A549 (cell line): ENCODE results near the gene DSEL.

ENCODE experiments used
- CEBPB ChIP-seq, 2 experiments: fragments of >200 bp in 1 of 2; sonication (Bioruptor Twin) in 1 of 2; formaldehyde crosslinking in 1 of 2; IDR thresholded peaks; 2 replicates each; pipeline ENCODE4 v1.6.1; 2012 to 2016
- CTCF ChIP-seq: fragments of >200 bp; sonication (Bioruptor Twin); formaldehyde crosslinking; IDR thresholded peaks from 3 replicates; pipeline ENCODE4 v1.5.1; 2016
- EHF ChIP-seq: fragments of 250-450 bp; sonication (Bioruptor Pico); IDR thresholded peaks from 2 replicates; pipeline ENCODE4 v1.5.0; 2020; ENCODE audit warnings: mild to moderate bottlenecking
- EP300 ChIP-seq, 2 experiments: fragments of >200 bp; sonication (Bioruptor Twin); formaldehyde crosslinking; IDR thresholded peaks; 2 replicates in 1 of 2; 3 replicates in 1 of 2; pipeline ENCODE4 v1.6.1; 2016 to 2017
- ESRRA ChIP-seq: fragments of 150-350 bp; IDR thresholded peaks from 2 replicates; pipeline ENCODE4 v1.6.1; 2014; ENCODE audit warnings: mild to moderate bottlenecking, low read length, borderline replicate concordance
- HOXB13 ChIP-seq: fragments of 250-450 bp; sonication (Bioruptor Pico); IDR thresholded peaks from 2 replicates; pipeline ENCODE4 v1.5.0; 2020; ENCODE audit warnings: low read depth, mild to moderate bottlenecking, moderate library complexity
- KDM1A ChIP-seq: fragments of 200-600 bp; sonication (generic); IDR thresholded peaks from 2 replicates; pipeline ENCODE4 v1.6.1; 2016; ENCODE audit warnings: low read depth, mild to moderate bottlenecking
- MAFK ChIP-seq: fragments of 450-650 bp; IDR thresholded peaks from 2 replicates; pipeline ENCODE4 v1.6.1; 2014; ENCODE audit not compliant: partially characterized antibody
- PBX3 ChIP-seq: IDR thresholded peaks from 2 replicates; pipeline ENCODE4 v1.6.1; 2012
- RAD21 ChIP-seq, 2 experiments: fragments of >200 bp in 1 of 2; sonication (Bioruptor Twin) in 1 of 2; formaldehyde crosslinking in 1 of 2; IDR thresholded peaks in 1 of 2; conservative IDR thresholded peaks in 1 of 2; 2 replicates in 1 of 2; 3 replicates in 1 of 2; pipeline ENCODE4 v1.6.1; 2012 to 2018; ENCODE audit warnings: inconsistent platforms in 1 of 2
- RFX5 ChIP-seq: fragments of 450-650 bp; IDR thresholded peaks from 2 replicates; pipeline ENCODE4 v1.7.1; 2014; ENCODE audit warnings: antibody characterized with exemption, mild to moderate bottlenecking, moderate library complexity
- ZFP36 ChIP-seq: fragments of 450-650 bp; IDR thresholded peaks from 2 replicates; pipeline ENCODE4 v1.6.1; 2014; ENCODE audit warnings: borderline replicate concordance; ENCODE audit not compliant: partially characterized antibody
- TF ChIP-seq, protein P1 (sequence below): IDR thresholded peaks from 2 replicates; pipeline ENCODE4 v1.6.1; 2012

DNA sequence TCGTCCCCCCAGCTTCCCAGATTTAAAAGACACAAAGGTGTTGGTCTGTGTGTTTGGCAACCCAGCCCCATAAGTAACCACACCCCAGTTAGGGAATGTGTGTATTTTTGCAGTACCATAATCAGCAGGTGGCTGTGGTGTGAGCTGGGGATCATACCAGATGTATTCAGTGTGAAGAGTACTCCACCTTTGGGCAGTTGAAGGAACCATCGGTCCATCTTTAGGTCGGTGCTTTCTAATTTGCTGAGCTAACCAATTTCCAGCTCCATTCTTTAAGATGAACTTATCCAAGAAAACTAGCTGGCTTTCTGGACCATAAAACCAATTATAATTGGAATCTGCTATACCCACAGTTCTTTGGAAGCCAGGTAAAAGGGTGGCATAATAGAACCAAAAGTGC lies 3.2 kb downstream of the DSEL start:
- TF ChIP-seq EP300 (IDR thresholded peaks at IDR 0.05): no peak
- TF ChIP-seq CTCF: 0 out of 3 replicates have a peak, but pooled peaks have one; percentile 9
- no peak for TF ChIP-seq PBX3
- TF ChIP-seq, protein P1, sequence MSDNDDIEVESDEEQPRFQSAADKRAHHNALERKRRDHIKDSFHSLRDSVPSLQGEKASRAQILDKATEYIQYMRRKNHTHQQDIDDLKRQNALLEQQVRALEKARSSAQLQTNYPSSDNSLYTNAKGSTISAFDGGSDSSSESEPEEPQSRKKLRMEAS: no peak
- TF ChIP-seq EHF (CRISPR knock-in tag): no peak
- no peak for TF ChIP-seq HOXB13 (CRISPR knock-in tag)
- peak; percentile 27 to 35; a peak in 4 of 5 replicates for TF ChIP-seq RAD21 (conservative IDR thresholded peaks at IDR 0.05 in 1 of 2, IDR thresholded peaks at IDR 0.05 in 1 of 2)
- no peak for TF ChIP-seq KDM1A
- TF ChIP-seq ESRRA: no peak
- TF ChIP-seq CEBPB (IDR thresholded peaks at IDR 0.05): no peak
- TF ChIP-seq ZFP36: no peak
- TF ChIP-seq MAFK: peak; percentile 73
- TF ChIP-seq RFX5: no peak
